Heart left ventricle (tissue), 16 donors: ENCODE data around the gene GADD45A. TPM values are rescaled to one million over a fixed set of nuclear protein-coding genes. Genes with fewer than 3 reads are reported as not detected.

Experiments used
- ATAC-seq, 4 donors: fragments of 200-7000 bp; cut with Tn5 transposase; one replicate each; pipeline ENCODE4 v1.9.1; 2020 to 2022; ENCODE audit warnings: moderate library complexity in 4 of 4, mild to moderate bottlenecking in 3 of 4, moderate number of reproducible peaks in 1 of 4
- DNase-seq, 5 donors: peaks; one replicate each; pipeline ENCODE4 v3.0.0-alpha.2; 2020
- H3K27ac ChIP-seq, 12 donors: fragments of 200-600 bp; sonication (generic) in 4 of 12; one replicate each; pipeline versions ENCODE4 v1.5.0 to v1.8.0; 2016 to 2022; ENCODE audit warnings: mild to moderate bottlenecking in 2 of 12
- H3K27me3 ChIP-seq, 9 donors: fragments of 200-600 bp; sonication (generic) in 2 of 9; one replicate each; pipeline versions ENCODE4 v1.5.1 to v1.8.0; 2016 to 2022; ENCODE audit warnings: mild to moderate bottlenecking in 3 of 9
- H3K36me3 ChIP-seq, 9 donors: fragments of 200-600 bp; sonication (generic) in 2 of 9; one replicate each; pipeline versions ENCODE4 v1.5.0 to v1.8.0; 2018 to 2022; ENCODE audit warnings: mild to moderate bottlenecking in 2 of 9
- H3K4me1 ChIP-seq, 12 donors: fragments of 200-600 bp; sonication (generic) in 4 of 12; one replicate each; pipeline versions ENCODE4 v1.5.0 to v1.8.0; 2016 to 2022; ENCODE audit warnings: mild to moderate bottlenecking in 3 of 12
- H3K4me3 ChIP-seq, 12 donors: fragments of 200-600 bp; sonication (generic) in 4 of 12; one replicate each; pipeline versions ENCODE4 v1.5.0 to v1.8.0; 2017 to 2022; ENCODE audit warnings: mild to moderate bottlenecking in 9 of 12, moderate library complexity in 4 of 12
- H3K9me3 ChIP-seq, 12 donors: fragments of 200-600 bp; sonication (generic) in 4 of 12; one replicate each; pipeline versions ENCODE4 v1.5.0 to v1.8.0; 2016 to 2022; ENCODE audit warnings: mild to moderate bottlenecking in 1 of 12
- POLR2A ChIP-seq, 2 donors: fragments of 450-650 bp; IDR thresholded peaks; one replicate each; pipeline ENCODE4 v1.6.1; 2017; ENCODE audit warnings: antibody characterized with exemption in 2 of 2, mild to moderate bottlenecking in 2 of 2, moderate library complexity in 2 of 2
- WGBS, 4 donors: extraction: QIAGEN DNeasy Blood & Tissue Kit in 2 of 4; methylation state at CpG; one replicate each; pipeline versions ENCODE4 v1.1.5 to v1.1.7; 2013 to 2018; 5-methylcytosine and 5-hydroxymethylcytosine counted together
- intact Hi-C, 10 donors: fragments of 100-400 bp; cut with DNase I; formaldehyde crosslinking; loops; one replicate each; pipeline versions ENCODE4 v1.11.1 to v1.14.2; 2022
- polyA plus RNA-seq, 2 donors: library from polyadenylated mRNA; stranded (reverse); fragments of 200-250 nt; gene quantifications; one replicate each; pipeline ENCODE4 v1.2.3, GENCODE V29; 2013
- total RNA-seq, 9 donors: library from RNA; depleted of rRNA in 2 of 9; stranded (reverse); fragments of >200 nt in 2 of 9; fragmentation: NEBNext Ultra II Directional in 3 of 9; extraction: Animal tissue kit (Norgen Biotek cat#: 25700) in 3 of 9; gene quantifications; one replicate each; pipeline versions ENCODE4 v1.1.0 to v1.2.4, GENCODE V29; 2016 to 2023
- TF ChIP-seq, protein P1 (sequence below), 12 donors: fragments of 200-600 bp; sonication (generic) in 4 of 12; IDR thresholded peaks; one replicate each; pipeline versions ENCODE4 v1.5.0 to v1.8.0; 2018 to 2022; ENCODE audit warnings: antibody characterized with exemption in 12 of 12, mild to moderate bottlenecking in 5 of 12
- donor health status: ischemic (EF 13 %, LVEDD 7.1; RV severe dilation, severe dysfunction).
- donor health status: healthy with polysubstance abuse.
- donor health status: DM: no; HTN: yes; CAD: no.
- donor health status: DM: no; HTN: no; CAD: no.
- donor health status: ischemic (EF 25% LVEDD 6.9; RV normal size, moderate dysfunction).
- donor health status: ischemic (EF 25% LVEDD 5.7; RV mildly dilated, moderate dysfunction).
- donor health status: healthy.
- donor health status: DM: yes; HTN: yes; CAD: no.
- donor health status: ischemic (EF 35%, LVEDD 5.7; RV mildly dilated, moderate dysfunction).
- donor health status: nonischemic (EF 11% LVEDD 7.7; RV severe dilation, severe dysfunction).
- donor health status: DM: yes; HTN: yes; CAD: no.
- donor health status: PGD.
- donor health status: ischemic (EF 29% LVEDD 5.4; RV normal size, mild dysfunction).
- donor health status: nonischemic (EF 23%, LVEDD 6.1; RV moderate dilation, normal function).

GADD45A gene
- total and polyA plus RNA-seq, 11 donors, result 26.5 to 119 (median 45.8) TPM

DNA sequence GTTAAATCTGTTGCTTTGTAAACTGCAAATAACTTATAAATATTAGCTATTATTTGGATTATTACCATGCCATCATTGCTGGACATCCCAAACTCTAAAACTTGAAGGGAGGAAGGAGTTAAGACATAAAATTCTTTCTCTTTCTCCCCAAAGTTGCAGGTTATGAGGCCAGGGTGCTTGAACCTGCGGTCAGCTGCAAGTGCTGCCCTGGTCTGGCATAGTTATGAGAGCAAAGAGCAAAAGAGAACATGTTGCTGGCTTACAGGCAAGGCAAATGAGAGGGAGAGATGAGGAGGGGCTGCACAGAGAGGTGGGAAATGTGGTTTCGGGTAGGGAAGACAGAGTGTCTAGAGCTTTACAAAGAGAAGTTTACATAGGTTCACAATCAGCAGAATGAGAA, 30.8 kb downstream of the GADD45A start:
- TF ChIP-seq, protein P1, sequence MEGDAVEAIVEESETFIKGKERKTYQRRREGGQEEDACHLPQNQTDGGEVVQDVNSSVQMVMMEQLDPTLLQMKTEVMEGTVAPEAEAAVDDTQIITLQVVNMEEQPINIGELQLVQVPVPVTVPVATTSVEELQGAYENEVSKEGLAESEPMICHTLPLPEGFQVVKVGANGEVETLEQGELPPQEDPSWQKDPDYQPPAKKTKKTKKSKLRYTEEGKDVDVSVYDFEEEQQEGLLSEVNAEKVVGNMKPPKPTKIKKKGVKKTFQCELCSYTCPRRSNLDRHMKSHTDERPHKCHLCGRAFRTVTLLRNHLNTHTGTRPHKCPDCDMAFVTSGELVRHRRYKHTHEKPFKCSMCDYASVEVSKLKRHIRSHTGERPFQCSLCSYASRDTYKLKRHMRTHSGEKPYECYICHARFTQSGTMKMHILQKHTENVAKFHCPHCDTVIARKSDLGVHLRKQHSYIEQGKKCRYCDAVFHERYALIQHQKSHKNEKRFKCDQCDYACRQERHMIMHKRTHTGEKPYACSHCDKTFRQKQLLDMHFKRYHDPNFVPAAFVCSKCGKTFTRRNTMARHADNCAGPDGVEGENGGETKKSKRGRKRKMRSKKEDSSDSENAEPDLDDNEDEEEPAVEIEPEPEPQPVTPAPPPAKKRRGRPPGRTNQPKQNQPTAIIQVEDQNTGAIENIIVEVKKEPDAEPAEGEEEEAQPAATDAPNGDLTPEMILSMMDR (IDR thresholded peaks at IDR 0.05), result no peak
- no peak for TF ChIP-seq POLR2A (IDR thresholded peaks at IDR 0.05)
- intact Hi-C loops, result no loop called here
- Histone ChIP-seq H3K36me3 (no peaks in the 10 kb centered on the region), H3K9me3 (no peaks in the 10 kb centered on the region), H3K27ac (no peak overlapping the region), H3K4me1 (peaks cover 0 to 61% (median 37%) of the 10 kb centered on the region in 12 donors), H3K27me3 (no peaks in the 10 kb centered on the region), H3K4me3 (no peak overlapping the region)
- DNase-seq (no peak), ATAC-seq (no peak)
- 94 to 98% (median 97%) methylated on average over 2 of the region's 2 CpGs for WGBS, 4 donors

DNA sequence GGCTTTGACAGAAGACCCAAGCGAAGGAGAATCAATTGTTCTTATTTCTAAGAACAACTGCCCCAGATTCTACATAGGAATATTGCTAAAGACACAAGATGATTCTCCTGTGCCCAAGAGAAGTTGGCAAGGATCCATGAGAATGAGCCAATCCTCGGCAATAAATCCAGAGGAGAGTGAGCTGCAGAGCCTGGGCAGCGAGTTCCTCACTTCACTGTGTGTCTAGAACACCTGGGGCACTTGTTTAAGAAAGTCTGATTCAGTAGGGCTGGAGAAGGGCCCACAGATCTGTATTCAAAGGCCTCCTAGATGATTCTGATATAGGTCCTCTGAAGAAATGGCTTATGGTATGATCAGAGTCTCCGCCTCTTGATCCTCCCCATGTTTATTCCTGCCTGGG, 31.8 kb downstream of the GADD45A start:
- no peak for DNase-seq
- Histone ChIP-seq H3K9me3 (no peaks in the 10 kb centered on the region), H3K4me1 (peaks cover 0 to 58% (median 27%) of the 10 kb centered on the region in 12 donors), H3K27me3 (no peaks in the 10 kb centered on the region), H3K36me3 (no peaks in the 10 kb centered on the region), H3K4me3 (no peak overlapping the region), H3K27ac (no peak overlapping the region)
- TF ChIP-seq POLR2A (IDR thresholded peaks at IDR 0.05), result no peak
- TF ChIP-seq, protein P1 (IDR thresholded peaks at IDR 0.05), result no peak
- WGBS, 4 donors, result 81 to 86% (median 82%) methylated on average over 4 of the region's 4 CpGs
- ATAC-seq, result peak in 1 of 4 donors; percentile 35
- intact Hi-C loops, result no loop called here

DNA sequence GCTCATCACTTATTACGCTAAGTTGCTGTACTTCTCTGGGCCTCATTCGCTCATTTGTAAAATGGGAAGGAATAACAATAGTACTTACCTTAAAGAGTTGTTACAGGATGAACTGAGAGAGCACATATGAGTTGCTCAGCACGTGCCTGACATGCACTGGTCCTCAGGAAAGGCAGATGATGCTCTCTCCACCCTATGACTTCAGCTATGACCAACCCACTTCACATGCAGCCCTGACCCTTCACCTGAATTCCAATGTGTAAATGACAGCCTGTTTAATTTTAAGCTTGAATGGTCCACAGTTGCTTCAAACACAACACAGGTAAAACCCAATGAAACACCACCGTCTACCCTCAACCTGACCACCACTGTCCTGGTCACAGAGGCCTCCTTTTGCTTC, 32.9 kb downstream of the GADD45A start:
- H3K9me3 ChIP-seq, result no peaks in the 10 kb centered on the region
- no peak overlapping the region for H3K4me3 ChIP-seq
- ATAC-seq (peak; percentile 37 to 78 (median 64)), DNase-seq (peak in 1 of 5 donors; percentile 49)
- peak overlapping the region in 1 of 12 donors; percentile 60 for H3K27ac ChIP-seq
- no peaks in the 10 kb centered on the region for H3K27me3 ChIP-seq
- H3K36me3 ChIP-seq, result no peaks in the 10 kb centered on the region
- TF ChIP-seq, protein P1 (IDR thresholded peaks at IDR 0.05), result no peak
- no peak for TF ChIP-seq POLR2A (IDR thresholded peaks at IDR 0.05)
- 71 to 77% (median 74%) methylated on average over 4 of the region's 4 CpGs for WGBS, 4 donors
- peaks cover 0 to 58% (median 24%) of the 10 kb centered on the region in 12 donors for H3K4me1 ChIP-seq
- intact Hi-C loops, result no loop called here

DNA sequence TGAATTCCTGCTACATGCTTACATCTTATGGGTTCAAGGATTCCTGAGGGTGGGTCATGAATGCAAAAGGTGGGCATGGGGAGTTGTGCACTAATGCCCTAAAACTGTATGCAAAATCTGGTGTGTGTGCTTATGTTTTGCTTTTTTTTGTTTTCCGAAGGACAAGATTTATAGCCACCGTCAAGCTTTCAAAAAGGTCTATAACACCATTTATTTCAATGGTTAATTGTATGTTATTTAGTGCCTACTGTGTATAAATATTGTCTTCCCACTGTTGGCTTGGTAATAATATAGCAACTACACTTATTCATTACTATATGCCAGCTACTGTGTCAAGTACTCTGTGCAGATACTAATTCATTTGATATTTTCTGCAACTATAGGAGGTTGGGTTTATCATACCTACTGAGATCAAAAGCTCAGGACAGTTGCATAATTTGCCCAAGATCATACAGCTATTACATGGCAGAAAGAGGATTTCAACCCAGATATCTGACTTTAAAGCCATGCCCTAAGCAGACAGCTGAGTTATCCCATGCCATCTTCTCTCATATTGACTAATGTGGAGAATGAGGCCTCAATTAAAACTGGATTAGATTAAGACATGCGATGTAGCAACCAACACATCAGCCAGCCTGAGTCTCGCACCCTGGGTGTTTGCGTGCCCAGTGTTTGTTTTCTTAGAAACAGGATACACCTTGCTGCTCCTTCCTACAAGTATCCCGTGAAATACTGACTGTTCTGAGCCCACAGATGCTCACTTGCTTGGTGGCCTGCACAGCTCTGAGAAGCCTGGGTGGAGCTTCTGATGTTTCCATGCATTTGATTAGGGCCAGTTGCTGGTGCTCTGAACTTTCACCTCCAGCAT, 34.6 kb downstream of the GADD45A start:
- 78 to 84% (median 83%) methylated on average over 5 to 6 of the region's 6 CpGs for WGBS, 4 donors
- Histone ChIP-seq H3K4me3 (no peak overlapping the region), H3K36me3 (no peaks in the 10 kb centered on the region), H3K27me3 (no peaks in the 10 kb centered on the region), H3K4me1 (peaks cover 11 to 58% (median 27%) of the 10 kb centered on the region in 12 donors), H3K27ac (no peak overlapping the region), H3K9me3 (no peaks in the 10 kb centered on the region)
- DNase-seq (no peak), ATAC-seq (no peak)
- intact Hi-C loops, result loop anchor here in 6 of 10 donors (5.0 kb wide), 1 partner anchor 32 kb away; the partner anchor contains the start of gene GADD45A (in 6 of the 6)
- TF ChIP-seq POLR2A (IDR thresholded peaks at IDR 0.05), result no peak
- TF ChIP-seq, protein P1 (IDR thresholded peaks at IDR 0.05), result no peak
